ENCODE results near the gene STAT5A. TPM values are rescaled to one million over a fixed set of nuclear protein-coding genes. Genes with fewer than 3 reads are reported as not detected.

Gene STAT5A
- total RNA-seq, 2 experiments from 2014 or later: 141 to 150 TPM

DNA sequence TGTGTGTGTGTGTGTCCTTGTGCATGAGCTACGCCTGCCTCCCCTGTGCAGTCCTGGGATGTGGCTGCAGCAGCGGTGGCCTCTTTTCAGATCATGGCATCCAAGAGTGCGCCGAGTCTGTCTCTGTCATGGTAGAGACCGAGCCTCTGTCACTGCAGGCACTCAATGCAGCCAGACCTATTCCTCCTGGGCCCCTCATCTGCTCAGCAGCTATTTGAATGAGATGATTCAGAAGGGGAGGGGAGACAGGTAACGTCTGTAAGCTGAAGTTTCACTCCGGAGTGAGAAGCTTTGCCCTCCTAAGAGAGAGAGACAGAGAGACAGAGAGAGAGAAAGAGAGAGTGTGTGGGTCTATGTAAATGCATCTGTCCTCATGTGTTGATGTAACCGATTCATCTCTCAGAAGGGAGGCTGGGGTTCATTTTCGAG lies 22.5 kb downstream of the STAT5A start:
- ChIA-PET CTCF (interaction anchor here (5.1 to 15.7 kb wide), 2 partner anchors 13 to 95 kb away, joined by 53 to 187 read pairs; no protein-coding TSS in a partner anchor), POLR2A (interaction anchor here (2.9 to 9.3 kb wide), 3 partner anchors 22 to 78 kb away, joined by 10 to 75 read pairs (median 59); partner anchors contain the start of genes STAT3 and STAT5A)
- peaks cover 74% of the 10 kb centered on the region for H3K4me1 Mint-ChIP-seq (ENCODE audit: low read depth)
- TF ChIP-seq CTCF (IDR thresholded peaks at IDR 0.05): no peak
- H3K4me3 ChIP-seq (ENCODE audit: low read length): no peak overlapping the region
- H3K27ac ChIP-seq (ENCODE audit: low read depth in 1 of 2, low read length in 2 of 2): peak overlapping the region in 1 of 2 donors; percentile 64
- intact Hi-C loops (cut with DNase I, micrococcal nuclease): no loop called here
- peaks cover 79% of the 10 kb centered on the region for H3K36me3 Mint-ChIP-seq (ENCODE audit: low read depth)
- H3K4me3 Mint-ChIP-seq: peak overlapping the region; percentile 77
- no peaks in the 10 kb centered on the region for H3K27me3 Mint-ChIP-seq
- peak overlapping the region; percentile 82 for H3K27ac Mint-ChIP-seq
- peaks cover 65% of the 10 kb centered on the region for H3K36me3 ChIP-seq (ENCODE audit: insufficient read depth, low read length)
- no peak for ATAC-seq (ENCODE audit: poor library complexity)
- peaks cover 74% of the 10 kb centered on the region for H3K4me1 ChIP-seq (ENCODE audit: insufficient read depth, low read length)
- no peaks in the 10 kb centered on the region for H3K27me3 ChIP-seq (ENCODE audit: control insufficient read depth in 1 of 2, insufficient read depth in 2 of 2, low read length in 2 of 2)
- no peaks in the 10 kb centered on the region for H3K9me3 Mint-ChIP-seq
- peak in 2 of 14 experiments; percentile 34 to 35 for DNase-seq
- H3K9me3 ChIP-seq (ENCODE audit: control insufficient read depth in 1 of 2, insufficient read depth in 1 of 2, low read length in 2 of 2): peaks cover 0 to 3% of the 10 kb centered on the region in 2 experiments

DNA sequence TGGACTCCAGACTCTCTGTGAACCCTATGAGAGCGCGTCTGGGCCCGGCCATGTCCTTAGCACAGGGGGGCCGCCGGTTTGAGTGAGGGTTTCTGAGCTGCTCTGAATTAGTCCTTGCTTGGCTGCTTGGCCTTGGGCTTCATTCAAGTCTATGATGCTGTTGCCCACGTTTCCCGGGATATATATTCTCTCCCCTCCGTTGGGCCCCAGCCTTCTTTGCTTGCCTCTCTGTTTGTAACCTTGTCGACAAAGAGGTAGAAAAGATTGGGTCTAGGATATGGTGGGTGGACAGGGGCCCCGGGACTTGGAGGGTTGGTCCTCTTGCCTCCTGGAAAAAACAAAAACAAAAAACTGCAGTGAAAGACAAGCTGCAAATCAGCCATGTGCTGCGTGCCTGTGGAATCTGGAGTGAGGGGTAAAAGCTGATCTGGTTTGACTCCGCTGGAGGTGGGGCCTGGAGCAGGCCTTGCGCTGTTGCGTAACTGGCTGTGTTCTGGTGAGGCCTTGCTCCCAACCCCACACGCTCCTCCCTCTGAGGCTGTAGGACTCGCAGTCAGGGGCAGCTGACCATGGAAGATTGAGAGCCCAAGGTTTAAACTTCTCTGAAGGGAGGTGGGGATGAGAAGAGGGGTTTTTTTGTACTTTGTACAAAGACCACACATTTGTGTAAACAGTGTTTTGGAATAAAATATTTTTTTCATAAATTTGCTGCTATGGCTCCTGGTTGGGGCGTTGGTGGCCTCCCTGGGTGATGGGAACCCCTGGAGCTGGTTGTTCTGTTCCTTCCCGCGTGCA lies 23.1 kb downstream of the STAT5A start:
- ChIA-PET POLR2A (interaction anchor here (0.7 to 9.3 kb wide), 15 partner anchors 11 to 294 kb away, joined by 3 to 75 read pairs (median 6); partner anchors contain the start of genes CAVIN1, DNAJC7, STAT3 and STAT5A), CTCF (interaction anchor here (1.0 to 15.7 kb wide), 14 partner anchors 10 to 216 kb away, joined by 3 to 187 read pairs (median 4); partner anchors contain the start of genes KCNH4, STAT3 and STAT5A)
- Mint-ChIP-seq H3K36me3 (ENCODE audit: low read depth) (peaks cover 74% of the 10 kb centered on the region), H3K27me3 (no peaks in the 10 kb centered on the region), H3K4me1 (ENCODE audit: low read depth) (peaks cover 71% of the 10 kb centered on the region), H3K4me3 (peak overlapping the region; percentile 77), H3K9me3 (no peaks in the 10 kb centered on the region), H3K27ac (peak overlapping the region; percentile 82)
- ATAC-seq (ENCODE audit: poor library complexity) (no peak), DNase-seq (peak in 2 of 14 experiments; percentile 44 to 55)
- no peak for TF ChIP-seq CTCF (IDR thresholded peaks at IDR 0.05)
- Histone ChIP-seq H3K4me3 (ENCODE audit: low read length) (no peak overlapping the region), H3K36me3 (ENCODE audit: insufficient read depth, low read length) (peaks cover 60% of the 10 kb centered on the region), H3K9me3 (ENCODE audit: control insufficient read depth in 1 of 2, insufficient read depth in 1 of 2, low read length in 2 of 2) (peaks cover 0 to 3% of the 10 kb centered on the region in 2 experiments), H3K4me1 (ENCODE audit: insufficient read depth, low read length) (peaks cover 73% of the 10 kb centered on the region), H3K27me3 (ENCODE audit: control insufficient read depth in 1 of 2, insufficient read depth in 2 of 2, low read length in 2 of 2) (no peaks in the 10 kb centered on the region), H3K27ac (ENCODE audit: low read depth in 1 of 2, low read length in 2 of 2) (peak overlapping the region; percentile 41 to 64)
- intact Hi-C loops (cut with DNase I, micrococcal nuclease): no loop called here

DNA sequence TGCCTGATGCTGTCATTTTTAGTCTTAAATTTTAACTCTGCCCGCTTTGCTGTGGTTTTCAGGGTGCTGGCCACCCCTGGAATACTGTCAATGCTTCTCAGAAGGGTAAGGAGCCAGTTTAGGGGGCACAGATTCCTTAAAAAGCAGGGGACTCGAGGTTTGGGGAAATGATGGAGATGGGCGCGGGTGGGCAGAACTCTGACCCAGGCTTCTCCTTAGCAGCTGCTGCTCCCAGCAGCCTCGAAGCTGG lies 23.7 kb downstream of the STAT5A start:
- peak overlapping the region; percentile 71 for H3K4me3 Mint-ChIP-seq
- no peak for TF ChIP-seq CTCF (IDR thresholded peaks at IDR 0.05)
- peaks cover 77% of the 10 kb centered on the region for H3K4me1 Mint-ChIP-seq (ENCODE audit: low read depth)
- no peaks in the 10 kb centered on the region for H3K27me3 ChIP-seq (ENCODE audit: control insufficient read depth in 1 of 2, insufficient read depth in 2 of 2, low read length in 2 of 2)
- H3K36me3 Mint-ChIP-seq (ENCODE audit: low read depth): peaks cover 76% of the 10 kb centered on the region
- DNase-seq (no peak), ATAC-seq (ENCODE audit: poor library complexity) (no peak)
- H3K27me3 Mint-ChIP-seq: no peaks in the 10 kb centered on the region
- peaks cover 0 to 3% of the 10 kb centered on the region in 2 experiments for H3K9me3 ChIP-seq (ENCODE audit: control insufficient read depth in 1 of 2, insufficient read depth in 1 of 2, low read length in 2 of 2)
- peaks cover 71% of the 10 kb centered on the region for H3K4me1 ChIP-seq (ENCODE audit: insufficient read depth, low read length)
- peak overlapping the region; percentile 40 for H3K4me3 ChIP-seq (ENCODE audit: low read length)
- intact Hi-C loops (cut with DNase I, micrococcal nuclease): no loop called here
- H3K9me3 Mint-ChIP-seq: no peaks in the 10 kb centered on the region
- POLR2A ChIA-PET: interaction anchor here (0.6 to 9.3 kb wide), 18 partner anchors 11 to 295 kb away, joined by 3 to 75 read pairs (median 4); partner anchors contain the start of genes CAVIN1, DNAJC7, STAT3 and STAT5A
- peak overlapping the region; percentile 82 for H3K27ac Mint-ChIP-seq
- peak overlapping the region; percentile 41 to 64 for H3K27ac ChIP-seq (ENCODE audit: low read depth in 1 of 2, low read length in 2 of 2)
- H3K36me3 ChIP-seq (ENCODE audit: insufficient read depth, low read length): peaks cover 63% of the 10 kb centered on the region
- CTCF ChIA-PET: interaction anchor here (0.7 to 15.7 kb wide), 19 partner anchors 10 to 215 kb away, joined by 3 to 187 read pairs (median 4); partner anchors contain the start of genes CAVIN1, GHDC, KCNH4 and STAT3

All from CD4-positive, alpha-beta T cell (primary cell).